Left ventricle myocardium superior (tissue), 1 donor: Measurements from ENCODE around the gene SMIM15. TPM values are rescaled to one million over a fixed set of nuclear protein-coding genes. Genes with fewer than 3 reads are reported as not detected.

Experiments
- ATAC-seq: fragments of 200-7000 bp; cut with Tn5 transposase; one replicate; pipeline ENCODE4 v1.9.1; 2020; ENCODE audit warnings: mild to moderate bottlenecking, moderate library complexity
- DNase-seq: peaks from one replicate; pipeline ENCODE4 v3.0.0-alpha.2; 2020
- intact Hi-C: fragments of 100-400 bp; cut with micrococcal nuclease; formaldehyde crosslinking; loops from one replicate; pipeline ENCODE4 v1.11.0; 2022
- total RNA-seq: library from RNA; stranded (reverse); fragmentation: NEBNext Ultra II Directional; extraction: Animal tissue kit (Norgen Biotek cat#: 25700); gene quantifications from one replicate; pipeline ENCODE4 v1.2.1, GENCODE V29; 2021
- donor health status: DM: no; HTN: yes; CAD: no; lungs with severe emphysema.

SMIM15 gene
- total RNA-seq, 1 donor from 2014 or later, result 18.3 TPM

- intact Hi-C loops, result loop anchor here (10.0 kb wide), 1 partner anchor 171 kb away; the partner anchor contains the start of gene ZSWIM6
- DNase-seq, result no peak
Measured at GRCh38 chr5:61163905-61164304, 1.6 kb upstream of the SMIM15 start.

GRCh38 chr5:61162832-61163567 is 732 bp upstream of the SMIM15 start:
- intact Hi-C loops, result loop anchor here (10.0 kb wide), 1 partner anchor 172 kb away; the partner anchor contains the start of gene ZSWIM6
- ATAC-seq, result peak; percentile 60
- no peak for DNase-seq

More at GRCh38 chr5:61163905-61164304, 1.6 kb upstream of the SMIM15 start:
- no peak for ATAC-seq

GRCh38 chr5:61160497-61160896 is 1.8 kb downstream of the SMIM15 start:
- no peak for ATAC-seq
- intact Hi-C loops, result loop anchor here (10.0 kb wide), 1 partner anchor 174 kb away; the partner anchor contains the start of gene ZSWIM6

GRCh38 chr5:61159836-61160235 is 2.4 kb downstream of the SMIM15 start:
- intact Hi-C loops, result loop anchor here (10.0 kb wide), 1 partner anchor 175 kb away; the partner anchor contains the start of gene ZSWIM6
- ATAC-seq, result no peak
- no peak for DNase-seq

More at GRCh38 chr5:61160497-61160896, 1.8 kb downstream of the SMIM15 start:
- DNase-seq, result no peak

- DNase-seq (no peak), ATAC-seq (no peak)
- intact Hi-C loops, result no loop called here
Measured at GRCh38 chr5:61159070-61159469, 3.2 kb downstream of the SMIM15 start.

- ATAC-seq (no peak), DNase-seq (no peak)
- intact Hi-C loops, result no loop called here
Measured at GRCh38 chr5:61151893-61152292, 10.4 kb downstream of the SMIM15 start.

- DNase-seq (no peak), ATAC-seq (no peak)
- intact Hi-C loops, result no loop called here
Measured at GRCh38 chr5:61148515-61148914, 13.8 kb downstream of the SMIM15 start.

- ATAC-seq (no peak), DNase-seq (no peak)
- intact Hi-C loops, result no loop called here
Measured at GRCh38 chr5:61142811-61143210, 19.5 kb downstream of the SMIM15 start.

GRCh38 chr5:61142391-61142790 is 19.9 kb downstream of the SMIM15 start:
- intact Hi-C loops, result no loop called here
- no peak for DNase-seq
- ATAC-seq, result no peak

GRCh38 chr5:61141801-61142200 is 20.5 kb downstream of the SMIM15 start:
- no peak for ATAC-seq
- DNase-seq, result no peak
- intact Hi-C loops, result no loop called here

GRCh38 chr5:61139931-61140330 is 22.3 kb downstream of the SMIM15 start:
- DNase-seq (no peak), ATAC-seq (no peak)
- intact Hi-C loops, result no loop called here

- intact Hi-C loops, result no loop called here
- DNase-seq (no peak), ATAC-seq (no peak)
Measured at GRCh38 chr5:61139094-61139873, 23.0 kb downstream of the SMIM15 start.

- ATAC-seq, result no peak
- DNase-seq, result no peak
- intact Hi-C loops, result no loop called here
Measured at GRCh38 chr5:61137835-61138234, 24.4 kb downstream of the SMIM15 start.

GRCh38 chr5:61132559-61132958 is 29.7 kb downstream of the SMIM15 start:
- intact Hi-C loops, result no loop called here
- no peak for DNase-seq
- no peak for ATAC-seq

GRCh38 chr5:61130289-61130688 is 32.0 kb downstream of the SMIM15 start:
- ATAC-seq (no peak), DNase-seq (no peak)
- intact Hi-C loops, result no loop called here

- intact Hi-C loops, result no loop called here
- ATAC-seq (no peak), DNase-seq (no peak)
Measured at GRCh38 chr5:61123145-61123544, 39.1 kb downstream of the SMIM15 start.

GRCh38 chr5:61120534-61120933 is 41.7 kb downstream of the SMIM15 start:
- DNase-seq (no peak), ATAC-seq (no peak)
- intact Hi-C loops, result no loop called here

GRCh38 chr5:61119066-61119465 is 43.2 kb downstream of the SMIM15 start:
- no peak for DNase-seq
- ATAC-seq, result no peak
- intact Hi-C loops, result no loop called here

- DNase-seq, result no peak
- ATAC-seq, result no peak
- intact Hi-C loops, result no loop called here
Measured at GRCh38 chr5:61115968-61116367, 46.3 kb downstream of the SMIM15 start.

- no peak for ATAC-seq
- no peak for DNase-seq
Measured at GRCh38 chr5:61114441-61114840, 47.8 kb downstream of the SMIM15 start.

More at GRCh38 chr5:61114441-61114840, 47.8 kb downstream of the SMIM15 start:
- intact Hi-C loops, result no loop called here
